Lower leg skin (tissue), 3 donors: ENCODE measurements around the gene SCGB1C2.
A peak's percentile ranks its signal among the peaks of the same experiment; 100 is the strongest.

Experiments used
- CTCF ChIP-seq, 3 donors: fragments of 450-650 bp; IDR thresholded peaks; one replicate each; pipeline ENCODE4 v1.5.1; 2016; ENCODE audit warnings: antibody characterized with exemption in 3 of 3, mild to moderate bottlenecking in 3 of 3, moderate library complexity in 2 of 3
- POLR2A ChIP-seq, 2 donors: fragments of 450-650 bp; IDR thresholded peaks; one replicate each; pipeline ENCODE4 v1.6.1; 2016 to 2017; ENCODE audit warnings: antibody characterized with exemption in 2 of 2, mild to moderate bottlenecking in 1 of 2, moderate library complexity in 1 of 2

DNA sequence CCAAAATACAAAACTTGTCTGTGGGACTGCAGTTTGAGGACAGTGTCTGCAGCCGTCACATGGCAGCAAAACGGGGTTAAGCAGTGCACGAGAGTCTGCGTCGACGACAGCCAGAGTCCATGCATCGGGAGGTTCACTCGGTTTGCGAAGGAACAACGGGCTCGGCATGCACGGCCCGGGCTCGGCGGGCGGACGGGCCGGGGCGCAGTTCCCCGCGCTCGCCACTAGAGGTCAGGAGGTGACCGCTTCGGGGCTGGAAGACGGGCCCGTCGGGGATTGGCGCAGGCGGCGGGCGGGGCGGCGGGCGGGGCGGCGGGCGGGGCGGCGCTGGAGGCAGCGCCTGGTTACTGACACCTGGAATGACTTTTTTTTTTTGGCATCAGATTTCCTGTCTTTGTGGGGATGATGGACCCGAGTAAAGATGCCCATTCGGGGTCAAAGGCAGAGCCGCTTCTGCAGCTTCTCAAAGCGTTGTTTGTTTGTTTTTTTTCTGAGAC, 6.5 kb downstream of the SCGB1C2 start:
- TF ChIP-seq CTCF (IDR thresholded peaks at IDR 0.05) (peak in 1 of 3 donors; percentile 81), POLR2A (IDR thresholded peaks at IDR 0.05) (no peak)
